K562 (cell line): ENCODE data around the gene ZNF300. TPM values are rescaled to one million over a fixed set of nuclear protein-coding genes. Genes with fewer than 3 reads are reported as not detected.

Source experiments
- ATAC-seq: fragments of 200-7000 bp; cut with Tn5 transposase; 3 replicates; pipeline ENCODE4 v1.9.1; 2020; ENCODE audit warnings: moderate library complexity
- BruUV-seq: library from RNA; stranded (reverse); fragments of 400-500 nt; replicated peaks from 2 replicates; lab custom pipeline; 2021; lab: Mats Ljungman, UMichigan
- CTCF ChIA-PET: fragments of 300-600 bp; formaldehyde crosslinking; extraction: SDS; loops from one replicate; lab custom pipeline; 2021; ENCODE audit warnings: low intra/inter-chr PET ratio; lab: Yijun Ruan, JAX
- POLR2A ChIA-PET: fragments of 300-600, 350-650 bp; sonication (Branson Sonifier 250); formaldehyde crosslinking; extraction: SDS; loops from one replicate; lab custom pipeline; 2021; ENCODE audit warnings: antibody characterized with exemption, inconsistent platforms; lab: Yijun Ruan, JAX
- DNase-seq, 4 experiments: peaks; one replicate each; pipeline versions ENCODE4 v3.0.0 to v3.0.0-alpha.2; 2011 to 2018; ENCODE audit warnings: low spot score in 3 of 4, mixed read lengths in 3 of 4; ENCODE audit errors: extremely low read depth in 1 of 4
- FAIRE-seq: peaks from 2 replicates; lab custom pipeline; 2011; peaks lifted over from hg19 to GRCh38; lab: Jason Lieb, UNC
- H2AFZ ChIP-seq: 2 replicates; pipeline ENCODE4 v1.6.0; 2011; ENCODE audit warnings: low read depth, low read length, control low read depth, inconsistent platforms
- H3K27ac ChIP-seq: fragments of 200-600 bp; 3 replicates; pipeline ENCODE4 v1.8.0; 2011; ENCODE audit warnings: low read depth, mild to moderate bottlenecking, control low read depth, inconsistent platforms, low read length, moderate library complexity, mixed read lengths; ENCODE audit errors: extremely low read depth
- H3K27me3 ChIP-seq, 2 experiments: fragments of 300-600 bp in 1 of 2; 2 replicates in 1 of 2; 3 replicates in 1 of 2; pipeline versions ENCODE4 v1.6.0 to v1.8.0; 2011; ENCODE audit warnings: inconsistent platforms in 2 of 2, low read length in 2 of 2, mild to moderate bottlenecking in 1 of 2, mixed read lengths in 1 of 2, moderate library complexity in 1 of 2; ENCODE audit not compliant: control insufficient read depth in 2 of 2, insufficient read depth in 2 of 2
- H3K36me3 ChIP-seq: fragments of 300-600 bp; 3 replicates; pipeline ENCODE4 v1.8.0; 2011; ENCODE audit warnings: mild to moderate bottlenecking, low read length, inconsistent platforms; ENCODE audit not compliant: control insufficient read depth, insufficient read depth
- H3K4me1 ChIP-seq, 2 experiments: fragments of 200-600 bp in 1 of 2; replicated peaks in 1 of 2; 2 replicates in 1 of 2; 3 replicates in 1 of 2; pipeline versions ENCODE4 v1.5.1 to v1.8.0; 2011; ENCODE audit warnings: inconsistent platforms in 2 of 2, low read length in 2 of 2, mild to moderate bottlenecking in 1 of 2, mixed read lengths in 1 of 2, moderate library complexity in 1 of 2; ENCODE audit not compliant: control insufficient read depth in 2 of 2, insufficient read depth in 2 of 2
- H3K4me2 ChIP-seq: 2 replicates; pipeline ENCODE4 v1.6.1; 2011; ENCODE audit warnings: low read length, control low read depth, inconsistent platforms, mixed read lengths; ENCODE audit not compliant: insufficient read depth
- H3K4me3 ChIP-seq: fragments of 200-600 bp; sonication (generic), shearing (Covaris generic); 2 replicates; pipeline ENCODE4 v1.5.1; 2016; ENCODE audit warnings: control low read depth, inconsistent platforms
- H3K79me2 ChIP-seq: fragments of 200-600 bp; 3 replicates; pipeline ENCODE4 v1.8.0; 2011; ENCODE audit warnings: low read length, inconsistent platforms; ENCODE audit not compliant: control insufficient read depth, insufficient read depth
- H3K9ac ChIP-seq, 2 experiments: 2 replicates each; pipeline versions ENCODE4 v1.6.0 to v1.6.1; 2011; ENCODE audit warnings: low read depth in 2 of 2, low read length in 2 of 2, control low read depth in 1 of 2, inconsistent platforms in 1 of 2, mild to moderate bottlenecking in 1 of 2, mixed read lengths in 1 of 2; ENCODE audit not compliant: insufficient read depth in 1 of 2
- H3K9me1 ChIP-seq: one replicate; pipeline ENCODE4 v1.6.0; 2011; ENCODE audit warnings: inconsistent platforms, mild to moderate bottlenecking, low read length, moderate library complexity; ENCODE audit not compliant: control insufficient read depth, insufficient read depth
- H3K9me3 ChIP-seq: replicated peaks from 2 replicates; pipeline ENCODE4 v1.5.1; 2011; ENCODE audit warnings: low read depth, low read length, inconsistent platforms; ENCODE audit not compliant: control insufficient read depth, insufficient read depth
- H4K20me1 ChIP-seq: replicated peaks from 2 replicates; pipeline ENCODE4 v1.6.1; 2011; ENCODE audit warnings: low read length, inconsistent platforms, mixed read lengths; ENCODE audit not compliant: control insufficient read depth, insufficient read depth
- BMI1 ChIP-seq: fragments of 150-350 bp; IDR thresholded peaks from 2 replicates; pipeline ENCODE4 v1.6.1; 2014; ENCODE audit warnings: low read length
- POLR2A ChIP-seq: fragments of 450-650 bp; conservative IDR thresholded peaks from 2 replicates; pipeline ENCODE4 v1.6.1; 2016
- RFX1 ChIP-seq: fragments of 450-650 bp; IDR thresholded peaks from 2 replicates; pipeline ENCODE4 v1.6.1; 2016; ENCODE audit warnings: mild to moderate bottlenecking, moderate library complexity
- RNF2 ChIP-seq: sonication (generic); IDR thresholded peaks from 2 replicates; pipeline ENCODE4 v1.6.1; 2016
- SMARCB1 ChIP-seq: IDR thresholded peaks from 2 replicates; pipeline ENCODE4 v1.6.1; 2011; ENCODE audit warnings: improper control_type of control experiment, low read depth; ENCODE audit not compliant: insufficient read length
- STAG1 ChIP-seq: sonication (generic); formaldehyde crosslinking; IDR thresholded peaks from 2 replicates; pipeline ENCODE4 v1.5.0; 2020; ENCODE audit warnings: missing genetic modification reagents, borderline replicate concordance
- WGBS: fragments of 100-300 bp; shearing (Covaris generic); methylation state at CpG from one replicate; pipeline ENCODE4 v1.1.6; 2016; ENCODE audit warnings: low coverage, mixed read lengths; ENCODE audit not compliant: insufficient coverage; ENCODE audit errors: missing lambda C conversion rate; 5-methylcytosine and 5-hydroxymethylcytosine counted together
- in situ Hi-C: fragments of 300-500 bp; cut with MboI; formaldehyde crosslinking; loops from 4 replicates; pipeline ENCODE4 v1.15.0; 2018; ENCODE audit warnings: inconsistent platforms, mixed read lengths
- intact Hi-C: fragments of 100-400 bp; cut with micrococcal nuclease; formaldehyde crosslinking; loops from 2 replicates; pipeline ENCODE4 v1.14.2; 2022
- polyA plus RNA-seq, 8 experiments: library from polyadenylated mRNA; depleted of rRNA in 4 of 8; stranded (reverse) in 5 of 8; unstranded in 3 of 8; fragments of >200 nt; fragmentation: Nextera tagmentation in 2 of 8; fragmentation: Illumina TruSeq in 1 of 8; extraction: Ambion mirVana in 2 of 8; extraction: Trizol in 1 of 8; gene quantifications; 2 replicates each; pipeline versions ENCODE4 v1.2.1 to v1.2.3, GENCODE V29; 2011 to 2014; ENCODE audit warnings: inconsistent platforms in 1 of 8, missing spikeins in 1 of 8
- total RNA-seq, 7 experiments: library from RNA; depleted of rRNA in 6 of 7; stranded (reverse); fragments of >200 nt in 6 of 7; fragmentation: Illumina TruSeq in 2 of 7; extraction: Trizol in 2 of 7; gene quantifications; 2 replicates each; pipeline versions ENCODE4 v1.2.1 to v1.2.3, GENCODE V29; 2011 to 2021; ENCODE audit warnings: low replicate concordance in 1 of 7

Gene ZNF300
- total and polyA plus RNA-seq, 9 of the 15 experiments (the other 6 are each of a cell fraction or from before 2014, with no cell fraction given), result 4.4 to 13.2 (median 11.1) TPM

DNA sequence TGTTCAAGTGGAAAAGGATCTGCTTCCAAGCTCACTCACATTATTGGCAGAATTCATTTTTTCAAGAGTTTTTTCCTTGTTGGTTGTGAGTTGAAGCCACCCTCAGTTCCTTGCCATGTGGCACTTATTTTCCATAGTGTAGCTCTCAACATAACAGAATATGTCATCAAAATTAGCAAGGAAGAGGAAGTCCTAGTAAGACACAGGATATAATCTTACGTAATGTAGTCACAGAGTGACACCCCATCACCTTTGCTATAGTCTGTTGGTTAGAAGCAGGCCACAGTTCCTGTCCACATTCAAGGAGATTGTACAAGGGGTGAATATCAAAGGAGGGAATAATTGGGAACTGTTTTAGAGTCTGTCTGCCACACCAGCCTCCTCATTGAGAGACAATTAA, 42.7 kb downstream of the ZNF300 start:
- ChIA-PET POLR2A (interaction anchor here (0.6 kb wide), 1 partner anchor 573 kb away, joined by 3 read pairs; the partner anchor contains the start of gene CAMK2A), CTCF (no interaction called here)
- Histone ChIP-seq H3K27me3 (no peaks in the 10 kb centered on the region), H3K27ac (no peak overlapping the region), H3K4me3 (no peak overlapping the region), H3K4me2 (no peak overlapping the region), H3K9me3 (no peaks in the 10 kb centered on the region), H3K9ac (no peak overlapping the region), H2AFZ (no peak overlapping the region), H4K20me1 (no peaks in the 10 kb centered on the region), H3K9me1 (no peaks in the 10 kb centered on the region), H3K36me3 (no peaks in the 10 kb centered on the region), H3K79me2 (no peaks in the 10 kb centered on the region), H3K4me1 (no peaks in the 10 kb centered on the region)
- BruUV-seq, result no TSS peak
- TF ChIP-seq RNF2 (no peak), BMI1 (no peak), RFX1 (no peak), POLR2A (no peak), STAG1 (no peak)
- intact Hi-C loops, result no loop called here
- DNase-seq (no peak), FAIRE-seq (no peak), ATAC-seq (no peak)
- in situ Hi-C loops, result no loop called here
- 9% methylated on average over 1 of the region's 1 CpG for WGBS

DNA sequence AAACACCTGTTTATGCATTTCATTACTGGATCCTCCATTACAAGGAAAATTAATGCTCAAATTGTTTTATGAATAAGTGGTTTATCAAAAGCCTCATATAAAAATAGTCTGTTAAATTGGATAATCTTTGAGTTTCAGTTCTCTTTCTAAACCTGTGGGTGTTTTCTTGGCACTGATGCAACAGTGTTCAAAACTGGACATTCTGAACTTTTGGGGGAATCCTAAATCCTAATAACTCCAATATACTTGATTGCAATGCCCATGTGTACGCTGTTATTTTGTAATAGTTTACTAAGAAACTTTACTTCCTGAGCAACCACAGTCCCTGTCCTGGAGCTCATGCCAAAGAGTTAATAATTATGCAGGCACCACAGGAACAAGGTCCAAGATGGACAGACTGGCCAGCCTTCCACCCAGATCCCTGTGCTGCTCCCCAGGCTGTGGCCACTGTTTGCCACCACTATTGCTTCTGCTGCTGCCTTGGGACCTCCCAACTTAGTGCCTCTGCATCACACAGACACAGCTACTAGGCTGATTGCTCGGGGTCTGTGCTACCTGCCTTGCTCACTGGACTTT, 44.4 kb downstream of the ZNF300 start:
- Histone ChIP-seq H3K27me3 (no peaks in the 10 kb centered on the region), H2AFZ (no peak overlapping the region), H3K36me3 (no peaks in the 10 kb centered on the region), H3K79me2 (no peaks in the 10 kb centered on the region), H3K9me1 (no peaks in the 10 kb centered on the region), H3K4me2 (no peak overlapping the region), H3K4me1 (no peaks in the 10 kb centered on the region), H3K4me3 (no peak overlapping the region), H3K9ac (no peak overlapping the region), H3K27ac (no peak overlapping the region), H4K20me1 (no peaks in the 10 kb centered on the region), H3K9me3 (no peaks in the 10 kb centered on the region)
- in situ Hi-C loops, result no loop called here
- FAIRE-seq (no peak), DNase-seq (no peak), ATAC-seq (no peak)
- intact Hi-C loops, result no loop called here
- 0% methylated on average over 2 of the region's 2 CpGs for whole genome bisulfite sequencing
- POLR2A ChIA-PET, result no interaction called here
- CTCF ChIA-PET, result no interaction called here
- no TSS peak for BruUV-seq
- no peak for TF ChIP-seq SMARCB1
